SU-DHL-6 (cell line): ENCODE results near the gene PDXP.

Source experiments
- H2AFZ ChIP-seq: fragments of 200-600 bp; sonication (generic); 2 replicates; pipeline ENCODE4 v1.6.1; 2014; ENCODE audit warnings: low read depth, mild to moderate bottlenecking, moderate library complexity, mixed read lengths, antibody characterized with exemption, low read length; ENCODE audit not compliant: severe bottlenecking
- H3F3A ChIP-seq: fragments of 200-600 bp; shearing (Covaris generic); 2 replicates; pipeline ENCODE4 v1.6.0; 2016; ENCODE audit warnings: antibody characterized with exemption, mild to moderate bottlenecking; ENCODE audit not compliant: insufficient read depth
- H3K27ac ChIP-seq: fragments of 200-600 bp; sonication (generic); 2 replicates; pipeline ENCODE4 v1.5.1; 2016; ENCODE audit warnings: low read depth, mild to moderate bottlenecking, low read length, moderate library complexity, mixed read lengths
- H3K27me3 ChIP-seq: fragments of 200-600 bp; sonication (generic), shearing (Covaris generic); 2 replicates; pipeline ENCODE4 v1.6.0; 2014; ENCODE audit warnings: mild to moderate bottlenecking, low read length
- H3K36me3 ChIP-seq: fragments of 200-600 bp; sonication (generic); 2 replicates; pipeline ENCODE4 v1.6.1; 2014; ENCODE audit warnings: mild to moderate bottlenecking, low read length, mixed read lengths
- H3K4me2 ChIP-seq: fragments of 300-600, 200-600 bp; shearing (Covaris generic), sonication (generic); 2 replicates; pipeline ENCODE4 v1.6.0; 2014; ENCODE audit warnings: low read length, low read depth, mild to moderate bottlenecking; ENCODE audit not compliant: poor library complexity, severe bottlenecking
- H3K4me3 ChIP-seq: fragments of 200-600 bp; sonication (generic); 2 replicates; pipeline ENCODE4 v1.5.1; 2014; ENCODE audit warnings: antibody characterized with exemption, low read length, mild to moderate bottlenecking, mixed read lengths; ENCODE audit not compliant: insufficient read depth, poor library complexity, severe bottlenecking
- H3K79me2 ChIP-seq: fragments of 200-600 bp; sonication (generic); 2 replicates; pipeline ENCODE4 v1.6.1; 2014; ENCODE audit warnings: mild to moderate bottlenecking, low read length, moderate library complexity; ENCODE audit not compliant: insufficient read depth
- H3K9ac ChIP-seq: fragments of 200-600 bp; sonication (generic); 2 replicates; pipeline ENCODE4 v1.7.0; 2014; ENCODE audit warnings: mild to moderate bottlenecking, low read length
- H3K9me2 ChIP-seq: fragments of 200-600 bp; sonication (generic); replicated peaks from 2 replicates; pipeline ENCODE4 v1.6.1; 2014; ENCODE audit warnings: low read length; ENCODE audit not compliant: insufficient read depth
- H3K9me3 ChIP-seq: fragments of 200-600 bp; sonication (generic); 2 replicates; pipeline ENCODE4 v1.6.1; 2014; ENCODE audit warnings: low read length, mixed read lengths; ENCODE audit not compliant: insufficient read depth
- H4K20me1 ChIP-seq: fragments of 200-600 bp; sonication (generic); 2 replicates; pipeline ENCODE4 v1.6.1; 2014; ENCODE audit warnings: low read depth, mild to moderate bottlenecking, antibody characterized with exemption, low read length, moderate library complexity, mixed read lengths
- CTCF ChIP-seq: fragments of 200-600 bp; sonication (generic); IDR thresholded peaks from one replicate; pipeline ENCODE4 v1.5.1; 2017; ENCODE audit warnings: antibody characterized with exemption, mild to moderate bottlenecking, low read length, moderate library complexity; ENCODE audit not compliant: insufficient read depth, poor library complexity, severe bottlenecking
- EZH2phosphoT487 ChIP-seq: fragments of 200-600 bp; sonication (generic), shearing (Covaris generic); conservative IDR thresholded peaks from 2 replicates; pipeline ENCODE4 v1.6.1; 2018; ENCODE audit warnings: mild to moderate bottlenecking, antibody characterized with exemption, low read length, moderate library complexity, mixed read lengths

Gene PDXP

GRCh38 chr22:37619991-37620390 is 38.5 kb upstream of the PDXP start:
- Histone ChIP-seq H3K4me2 (no peak overlapping the region), H3K36me3 (no peaks in the 10 kb centered on the region), H4K20me1 (no peaks in the 10 kb centered on the region)

GRCh38 chr22:37621352-37621860 is 37.1 kb upstream of the PDXP start:
- Histone ChIP-seq H3K9me2 (no peaks in the 10 kb centered on the region), H3K79me2 (no peaks in the 10 kb centered on the region), H3K4me3 (no peak overlapping the region), H3F3A (0 out of 2 replicates have a peak, but pooled peaks cover 4% of the 10 kb centered on the region), H3K27me3 (no peaks in the 10 kb centered on the region), H3K36me3 (no peaks in the 10 kb centered on the region), H3K9me3 (no peaks in the 10 kb centered on the region), H2AFZ (no peak overlapping the region), H3K27ac (no peak overlapping the region), H4K20me1 (no peaks in the 10 kb centered on the region), H3K9ac (no peak overlapping the region), H3K4me2 (no peak overlapping the region)
- TF ChIP-seq CTCF (no peak), EZH2phosphoT487 (no peak)

More at GRCh38 chr22:37619991-37620390, 38.5 kb upstream of the PDXP start:
- H2AFZ ChIP-seq, result no peak overlapping the region
- 0 out of 2 replicates have a peak overlapping the region, but pooled peaks have one; percentile 9 for H3K27ac ChIP-seq
- no peaks in the 10 kb centered on the region for H3K27me3 ChIP-seq
- no peak overlapping the region for H3K4me3 ChIP-seq
- H3K9me2 ChIP-seq, result no peaks in the 10 kb centered on the region
- no peak for TF ChIP-seq EZH2phosphoT487
- TF ChIP-seq CTCF, result no peak
- no peak overlapping the region for H3K9ac ChIP-seq
- 0 out of 2 replicates have a peak, but pooled peaks cover 4% of the 10 kb centered on the region for H3F3A ChIP-seq
- no peaks in the 10 kb centered on the region for H3K9me3 ChIP-seq
- no peaks in the 10 kb centered on the region for H3K79me2 ChIP-seq

- H4K20me1 ChIP-seq, result no peaks in the 10 kb centered on the region
- H3K36me3 ChIP-seq, result no peaks in the 10 kb centered on the region
- TF ChIP-seq EZH2phosphoT487 (no peak), CTCF (peak; percentile 98)
- peak overlapping the region; percentile 85 for H3K27ac ChIP-seq
- no peaks in the 10 kb centered on the region for H3K9me2 ChIP-seq
- peaks cover 13% of the 10 kb centered on the region for H3F3A ChIP-seq
- H3K9ac ChIP-seq, result peak overlapping the region; percentile 14; the same call in 1 of the 2 replicates
- H3K4me3 ChIP-seq, result no peak overlapping the region
- H3K4me2 ChIP-seq, result no peak overlapping the region
- H3K27me3 ChIP-seq, result no peaks in the 10 kb centered on the region
- no peaks in the 10 kb centered on the region for H3K79me2 ChIP-seq
- H3K9me3 ChIP-seq, result no peaks in the 10 kb centered on the region
- H2AFZ ChIP-seq, result no peak overlapping the region
Observed at GRCh38 chr22:37623075-37624016, 35.2 kb upstream of the PDXP start.
